ENCODE measurements around the gene STRBP.

DNA sequence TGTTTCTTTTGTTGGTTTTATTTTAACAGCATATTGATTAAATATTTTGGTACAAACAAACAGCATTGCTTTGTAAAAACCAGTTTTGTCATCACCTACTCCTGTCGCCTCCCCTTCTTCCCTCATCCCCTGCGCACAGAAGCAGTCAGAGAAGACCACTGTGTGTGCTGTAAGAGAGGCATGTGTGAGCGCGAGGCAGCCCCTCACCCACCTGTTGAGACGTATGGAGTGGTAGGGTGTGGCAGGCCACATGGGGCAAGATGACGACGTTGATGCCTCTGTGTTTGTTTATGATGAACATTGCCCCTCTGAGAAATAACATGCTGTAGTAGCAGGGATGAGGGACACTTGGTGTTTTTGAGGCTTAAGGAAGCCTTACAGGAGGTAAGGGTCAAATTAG, 163.6 kb downstream of the STRBP start:
- TF ChIP-seq, protein P1, sequence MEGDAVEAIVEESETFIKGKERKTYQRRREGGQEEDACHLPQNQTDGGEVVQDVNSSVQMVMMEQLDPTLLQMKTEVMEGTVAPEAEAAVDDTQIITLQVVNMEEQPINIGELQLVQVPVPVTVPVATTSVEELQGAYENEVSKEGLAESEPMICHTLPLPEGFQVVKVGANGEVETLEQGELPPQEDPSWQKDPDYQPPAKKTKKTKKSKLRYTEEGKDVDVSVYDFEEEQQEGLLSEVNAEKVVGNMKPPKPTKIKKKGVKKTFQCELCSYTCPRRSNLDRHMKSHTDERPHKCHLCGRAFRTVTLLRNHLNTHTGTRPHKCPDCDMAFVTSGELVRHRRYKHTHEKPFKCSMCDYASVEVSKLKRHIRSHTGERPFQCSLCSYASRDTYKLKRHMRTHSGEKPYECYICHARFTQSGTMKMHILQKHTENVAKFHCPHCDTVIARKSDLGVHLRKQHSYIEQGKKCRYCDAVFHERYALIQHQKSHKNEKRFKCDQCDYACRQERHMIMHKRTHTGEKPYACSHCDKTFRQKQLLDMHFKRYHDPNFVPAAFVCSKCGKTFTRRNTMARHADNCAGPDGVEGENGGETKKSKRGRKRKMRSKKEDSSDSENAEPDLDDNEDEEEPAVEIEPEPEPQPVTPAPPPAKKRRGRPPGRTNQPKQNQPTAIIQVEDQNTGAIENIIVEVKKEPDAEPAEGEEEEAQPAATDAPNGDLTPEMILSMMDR (IDR thresholded peaks at IDR 0.05): no peak
- no peak for TF ChIP-seq EZH2phosphoT487 (IDR thresholded peaks at IDR 0.05)
